ENCODE measurements around the gene TXNRD3.
A peak's percentile ranks its signal among the peaks of the same experiment; 100 is the strongest.
"Not testable (repeated sequence)": the region's sequence is repeated elsewhere in the genome, so short reads cannot be mapped to it uniquely, and the experiment has no call there.

The TXNRD3 gene

DNA sequence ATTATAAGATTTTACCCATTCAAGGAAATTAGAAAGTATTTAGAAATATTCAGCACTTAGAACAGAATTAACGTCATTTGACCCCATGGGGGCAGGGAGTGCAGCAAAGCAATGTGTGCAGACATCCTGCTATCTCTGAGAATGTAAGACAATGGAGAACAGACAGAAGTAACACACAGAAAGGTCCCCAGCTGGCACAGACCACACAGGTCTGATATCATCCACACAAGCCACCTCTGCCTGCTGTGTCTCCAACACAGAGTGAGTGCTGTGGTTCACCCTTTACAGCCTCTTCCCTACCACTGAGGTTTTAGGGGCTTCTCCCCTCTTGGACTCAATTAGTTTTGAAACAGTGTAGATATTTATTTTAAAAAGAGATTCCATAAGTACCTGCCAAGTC is 16.1 kb downstream of the TXNRD3 start:
- no peak for DNase-seq

GRCh38 chr3:126636436-126636835 is 18.5 kb downstream of the TXNRD3 start:
- no peak for DNase-seq

DNA sequence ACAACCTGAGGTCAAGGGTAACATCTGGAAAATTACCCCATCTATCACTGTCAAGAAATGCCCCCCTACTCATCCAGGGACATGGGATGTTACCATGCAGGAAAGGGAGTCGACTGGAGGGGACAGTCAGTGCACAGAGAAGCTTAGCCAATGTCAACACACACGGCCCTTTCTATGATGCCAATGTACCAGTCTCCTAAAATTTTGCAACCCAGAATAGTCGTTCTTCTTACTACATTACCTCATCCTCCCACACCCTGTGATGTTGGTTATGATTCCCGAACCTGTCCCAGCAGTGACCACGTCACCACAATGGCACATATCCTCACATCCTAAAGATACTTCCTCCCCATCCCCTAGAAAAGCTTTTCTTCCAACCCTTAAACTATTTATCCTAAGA is 20.1 kb downstream of the TXNRD3 start:
- DNase-seq: no peak

DNA sequence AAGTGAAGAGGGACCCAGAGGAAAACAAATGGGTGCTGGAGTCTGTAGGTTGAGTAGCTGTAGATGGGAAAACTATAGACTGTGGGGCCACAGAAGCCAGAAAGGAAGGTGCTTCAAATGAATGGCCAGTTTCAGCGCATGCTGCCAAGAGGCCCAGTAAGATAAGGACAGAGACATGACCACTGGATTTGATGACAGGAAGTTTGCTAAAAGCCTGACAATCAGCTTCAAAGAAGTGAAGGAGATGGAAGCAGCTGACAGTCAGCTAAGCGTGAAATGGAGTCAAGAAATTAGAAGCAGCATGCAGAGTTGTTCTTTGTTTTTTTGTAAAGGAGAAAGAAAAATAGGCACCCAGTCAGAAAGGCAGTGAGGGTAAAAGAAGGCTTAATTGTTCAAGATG is 24.9 kb downstream of the TXNRD3 start:
- DNase-seq: no peak

DNA sequence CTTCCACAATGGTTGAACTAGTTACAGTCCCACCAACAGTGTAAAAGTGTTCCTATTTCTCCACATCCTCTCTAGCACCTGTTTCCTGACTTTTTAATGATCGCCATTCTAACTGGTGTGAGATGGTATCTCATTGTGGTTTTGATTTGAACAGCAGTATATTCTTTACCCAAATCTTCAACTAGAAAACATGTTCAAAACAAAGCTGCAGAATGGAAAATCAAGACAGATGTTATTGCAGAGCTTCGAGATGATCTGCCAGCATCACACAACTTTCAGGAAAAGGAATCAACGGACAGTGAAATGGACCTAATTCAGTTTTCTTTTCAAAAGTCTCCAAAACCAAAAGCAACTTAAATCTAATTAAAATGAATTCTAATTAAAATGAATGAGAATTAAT is 29.2 kb downstream of the TXNRD3 start:
- not testable (repeated sequence) for DNase-seq

DNA sequence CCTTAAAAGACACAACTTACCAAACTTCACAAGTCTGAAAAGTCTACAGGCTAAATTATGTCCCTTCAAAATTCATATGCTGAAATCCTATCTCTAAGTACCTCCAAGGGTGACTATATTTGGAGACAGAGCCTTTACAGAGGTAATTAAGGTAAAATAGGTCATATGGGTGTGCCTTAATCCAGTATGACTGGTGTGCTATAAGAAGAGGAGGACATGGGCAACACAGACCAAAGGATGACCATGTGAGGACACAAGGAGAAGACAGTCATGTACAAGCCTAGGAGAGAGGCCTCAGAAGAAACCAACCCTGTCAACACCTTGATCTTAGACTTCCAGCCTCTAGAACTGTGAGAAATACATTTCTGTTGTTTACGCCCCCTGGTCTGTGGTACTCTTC is 32.2 kb downstream of the TXNRD3 start:
- no peak for DNase-seq

- no peak for DNase-seq
Measured at GRCh38 chr3:126621627-126622345, 33.1 kb downstream of the TXNRD3 start.

DNA sequence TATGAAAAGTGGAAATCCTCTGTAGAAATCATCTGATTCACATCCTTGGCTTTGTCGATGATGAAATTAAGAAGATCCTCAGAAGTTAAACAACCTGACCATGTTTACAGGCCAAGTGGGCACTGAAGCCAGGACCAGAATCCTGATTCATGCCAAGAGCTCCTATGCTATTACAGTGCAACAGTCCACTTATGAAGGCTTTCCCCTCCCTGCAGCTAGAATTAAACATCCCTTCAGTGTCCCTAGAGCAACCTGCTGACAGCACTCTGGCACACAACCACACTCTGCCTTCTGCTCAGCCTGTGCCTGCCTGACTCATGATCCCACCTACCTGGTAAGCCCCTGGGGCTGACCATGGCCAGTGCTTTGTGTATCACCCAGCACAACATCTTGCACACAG is 33.8 kb downstream of the TXNRD3 start:
- DNase-seq: no peak

DNA sequence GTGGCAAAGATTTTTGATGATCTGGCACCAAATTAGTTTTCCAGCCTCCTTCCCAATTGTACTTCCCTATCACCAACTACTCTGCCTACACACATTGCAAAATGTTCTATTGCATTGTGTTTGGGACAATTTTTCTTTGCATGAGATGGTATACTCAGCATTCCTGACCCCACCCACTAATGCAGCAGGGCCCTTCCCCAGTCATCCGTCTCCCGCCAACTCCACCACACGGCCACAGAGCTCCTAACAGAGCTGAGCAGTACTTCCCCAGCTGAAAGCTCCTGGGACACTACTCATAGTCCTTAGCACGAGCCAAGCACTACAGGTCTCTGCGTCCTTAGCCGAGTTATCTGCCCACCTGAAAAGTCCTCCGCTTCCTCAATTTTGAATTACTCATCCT is 34.2 kb downstream of the TXNRD3 start:
- no peak for DNase-seq

DNA sequence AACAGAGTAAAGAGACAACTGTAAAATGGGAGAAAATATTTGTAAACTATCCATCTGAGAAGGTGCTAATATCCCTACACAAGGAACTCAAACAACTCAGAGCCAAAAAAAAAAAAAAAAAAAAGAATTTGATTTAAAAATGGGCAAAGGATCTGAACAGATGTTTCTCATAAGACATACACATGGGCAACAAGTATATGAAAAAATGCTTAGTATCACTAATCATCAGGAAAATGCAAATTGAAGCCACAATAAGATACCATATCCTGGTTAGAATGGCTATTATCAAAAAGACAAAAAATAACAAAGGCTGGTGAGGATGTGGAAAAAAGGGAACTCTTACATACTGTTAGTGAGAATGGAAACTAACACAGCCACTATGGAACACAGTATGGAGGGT is 36.2 kb downstream of the TXNRD3 start:
- DNase-seq: no peak

- no peak for DNase-seq
Measured at GRCh38 chr3:126618021-126618420, 36.9 kb downstream of the TXNRD3 start.

DNA sequence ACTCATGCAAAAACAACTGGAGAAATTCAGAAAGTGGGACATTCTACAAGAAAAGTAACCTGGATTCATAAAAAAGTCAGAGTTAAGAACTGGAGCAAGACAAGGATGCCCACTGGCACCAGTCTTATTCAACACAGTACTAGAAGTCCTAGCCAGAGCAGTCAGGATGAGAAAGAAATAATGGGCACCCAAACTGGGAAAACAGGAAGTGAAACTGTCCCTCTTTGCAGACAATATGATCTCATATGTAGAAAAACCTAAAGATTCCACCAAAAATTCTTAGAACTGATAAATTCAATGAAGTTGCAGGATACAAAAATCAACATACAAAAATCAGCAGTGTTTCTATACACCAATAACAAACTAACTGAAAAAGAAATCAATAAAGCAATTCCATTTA is 37.4 kb downstream of the TXNRD3 start:
- DNase-seq: no peak

DNA sequence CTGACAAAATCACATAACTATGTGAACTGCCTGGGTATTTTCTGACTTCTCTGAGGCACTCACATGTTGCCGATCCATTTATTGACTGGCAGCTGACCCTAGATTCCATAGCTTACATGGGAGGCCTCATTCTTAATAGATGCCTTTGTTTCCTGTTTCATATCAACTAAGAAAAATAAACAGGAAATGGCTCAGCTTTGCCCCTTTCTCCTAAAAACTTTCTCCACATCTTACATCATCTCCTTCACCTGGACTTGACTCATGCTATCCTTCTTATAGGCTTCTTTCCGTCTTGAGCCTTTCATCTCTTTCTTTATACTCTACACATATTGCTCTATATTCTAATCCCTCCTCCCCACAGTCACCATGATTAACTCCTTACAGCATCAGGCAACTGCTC is 38.0 kb downstream of the TXNRD3 start:
- no peak for DNase-seq

DNA sequence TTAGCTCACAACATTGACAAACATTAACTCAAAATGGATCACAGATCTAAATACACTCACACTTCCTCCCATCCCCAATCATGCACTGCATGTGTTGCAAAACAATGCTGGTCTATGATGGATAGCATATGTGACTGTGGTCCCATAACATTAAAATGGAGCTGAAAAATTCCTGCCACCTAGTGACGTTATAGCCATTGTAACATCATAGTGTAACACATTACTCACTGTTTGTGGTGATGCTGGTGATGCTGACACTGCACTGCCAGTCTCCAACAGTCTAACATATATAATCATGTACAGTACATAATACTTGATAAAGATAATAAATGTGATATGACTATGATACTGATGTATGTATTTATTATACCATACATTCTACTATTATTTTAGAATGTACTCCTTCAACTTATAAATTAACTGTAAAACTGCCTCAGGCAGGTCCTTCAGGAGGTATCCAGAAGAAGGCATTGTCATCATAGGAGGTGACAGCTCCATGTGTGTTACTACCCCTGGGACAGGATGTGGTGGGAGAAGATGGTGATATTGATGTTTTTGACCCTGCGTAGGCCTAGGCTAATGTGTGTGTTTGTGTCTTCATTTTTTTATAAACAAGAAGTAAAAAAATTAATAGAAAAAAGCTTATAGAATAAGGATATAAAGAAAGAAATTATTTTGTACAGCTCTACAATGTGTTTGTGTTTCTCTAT is 41.3 kb downstream of the TXNRD3 start:
- no peak for DNase-seq

- no peak for DNase-seq
Measured at GRCh38 chr3:126612479-126613205, 42.3 kb downstream of the TXNRD3 start.

GRCh38 chr3:126609909-126610308 is 45.0 kb downstream of the TXNRD3 start:
- no peak for DNase-seq

DNA sequence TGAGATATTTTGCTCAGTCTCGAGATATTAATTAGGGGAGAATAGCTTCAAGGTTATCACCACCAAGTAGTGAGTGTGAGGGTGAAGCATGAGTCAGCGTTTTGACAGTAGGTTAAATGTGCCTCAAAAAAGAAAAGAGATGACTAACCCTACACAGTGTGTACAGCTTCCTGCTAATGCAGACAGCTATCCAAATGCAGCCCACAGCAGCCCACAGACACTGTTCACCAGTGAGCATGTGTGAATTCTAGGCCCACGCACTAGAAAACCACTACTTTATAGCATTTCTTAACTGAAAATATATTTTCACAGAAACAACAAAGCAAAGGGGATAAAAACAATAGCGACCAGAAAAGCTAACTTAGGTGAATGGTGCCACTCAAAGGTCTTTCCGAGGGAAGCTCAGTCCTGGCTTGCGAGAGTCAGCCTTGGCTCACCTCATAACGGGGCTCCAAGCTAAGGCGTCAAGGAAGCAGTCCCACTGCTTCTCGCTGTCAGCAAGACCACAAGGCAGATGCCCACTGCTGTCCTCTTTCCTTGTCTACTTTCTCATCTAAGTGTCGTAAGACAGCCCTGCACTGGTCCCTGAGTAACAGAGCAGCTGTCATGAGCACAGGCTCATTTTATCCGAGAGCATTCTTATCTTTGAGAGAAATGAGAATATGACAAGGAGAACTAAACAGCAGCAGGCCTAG is 47.6 kb downstream of the TXNRD3 start:
- peak in 1 of 2 donors; percentile 1 for DNase-seq

DNA sequence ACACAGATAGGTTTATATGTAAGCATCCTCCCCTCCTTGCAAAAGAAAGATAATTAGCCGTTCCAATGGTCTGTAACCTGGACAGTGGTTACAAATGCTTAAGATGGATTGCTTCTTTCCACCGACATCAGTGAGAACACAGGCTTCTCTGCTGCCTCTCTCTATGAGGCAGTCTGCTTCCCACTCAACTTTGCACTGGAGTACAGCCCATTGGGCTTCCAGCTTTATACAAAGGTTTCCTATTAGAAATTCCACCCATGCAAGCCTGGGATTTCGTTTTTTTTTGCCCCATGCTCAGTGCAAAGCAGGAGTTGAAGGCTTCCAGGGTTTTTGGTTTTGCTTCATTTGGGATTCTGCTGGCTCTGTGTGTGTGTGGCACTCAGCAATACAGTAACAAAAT is 48.9 kb downstream of the TXNRD3 start:
- DNase-seq: no peak

DNA sequence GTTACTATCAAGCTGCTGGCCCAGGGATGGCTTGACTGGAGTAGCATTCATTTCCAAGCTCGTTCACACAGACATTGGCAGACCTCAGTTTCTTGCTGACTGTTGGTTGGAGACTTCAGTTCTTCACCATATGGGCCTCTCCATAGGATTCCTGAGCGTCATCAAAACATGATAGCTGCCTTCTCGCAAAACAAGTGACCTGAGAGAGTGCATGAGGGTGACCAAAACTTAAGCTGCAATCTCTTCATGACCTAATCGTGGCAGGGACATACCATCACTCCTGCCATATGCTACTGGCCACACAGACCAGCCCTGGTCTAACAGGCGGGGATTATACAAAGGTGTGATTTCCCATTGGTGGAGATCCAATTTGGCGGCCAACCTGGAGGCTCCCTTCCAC is 50.2 kb downstream of the TXNRD3 start:
- DNase-seq: no peak

- no peak for DNase-seq
Measured at GRCh38 chr3:126599101-126599500, 55.8 kb downstream of the TXNRD3 start.

DNA sequence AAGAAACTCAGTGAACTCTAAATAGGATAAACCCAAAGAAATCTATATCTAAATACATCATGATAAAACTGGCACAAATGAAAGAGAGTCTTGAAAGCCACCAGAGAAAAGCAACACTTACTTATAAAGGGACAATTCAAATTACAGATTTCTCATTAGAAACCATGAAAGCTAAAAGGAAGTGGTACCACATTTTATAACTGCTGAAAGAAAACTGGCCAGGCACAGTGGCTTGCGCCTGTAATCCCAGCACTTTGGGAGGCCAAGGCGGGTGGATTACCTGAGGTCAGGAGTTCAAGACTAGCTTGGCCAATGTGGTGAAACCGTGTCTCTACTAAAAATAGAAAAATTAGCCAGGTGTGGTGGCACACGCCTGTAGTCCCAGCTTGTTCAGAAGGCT is 59.4 kb downstream of the TXNRD3 start:
- not testable (repeated sequence) for DNase-seq

DNA sequence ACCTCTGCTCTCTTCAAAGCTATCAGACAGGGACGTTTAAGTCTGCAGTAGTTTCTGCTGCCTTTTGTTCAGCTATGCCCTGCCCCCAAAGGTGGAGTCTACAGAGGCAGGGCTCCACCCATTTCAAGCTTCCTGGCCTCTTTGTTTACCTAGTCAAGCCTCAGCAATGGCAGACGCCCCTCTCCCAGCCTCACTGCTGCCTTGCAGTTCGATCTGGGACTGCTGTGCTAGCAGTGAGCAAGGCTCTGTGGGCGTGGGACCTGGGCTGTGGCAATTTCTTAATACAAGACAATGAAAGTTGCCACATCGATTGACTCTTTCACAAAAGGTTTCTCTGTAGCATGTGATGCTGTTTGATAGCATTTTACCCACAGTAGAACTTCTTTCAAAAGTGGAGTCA is 63.4 kb downstream of the TXNRD3 start:
- DNase-seq: not testable (repeated sequence)

GRCh38 chr3:126582311-126582710 is 72.6 kb downstream of the TXNRD3 start:
- no peak for DNase-seq

All from stimulated activated CD4-positive, alpha-beta T cell treated with anti-CD3 and anti-CD28 coated beads, Interleukin-2, amount 100 ng/mL, for 24 hours (primary cell).